RWPE2 (cell line): ENCODE results near the gene RASGRP1.

Experiments
- ATAC-seq: fragments of 200-7000 bp; cut with Tn5 transposase; 3 replicates; pipeline ENCODE4 v1.9.1; 2021; ENCODE audit warnings: low read depth
- DNase-seq: peaks from one replicate; pipeline ENCODE4 v3.0.0-alpha.2; 2020; ENCODE audit warnings: low spot score
- H3K27ac ChIP-seq: fragments of 450-650 bp; 2 replicates; pipeline ENCODE4 v1.5.1; 2017; ENCODE audit warnings: mild to moderate bottlenecking; ENCODE audit not compliant: poor library complexity, severe bottlenecking
- H3K27me3 ChIP-seq: fragments of 250-450 bp; sonication (Bioruptor Pico); 2 replicates; pipeline ENCODE4 v1.5.1; 2021; ENCODE audit warnings: mild to moderate bottlenecking, moderate library complexity; ENCODE audit not compliant: insufficient read depth, poor library complexity, severe bottlenecking
- H3K36me3 ChIP-seq: fragments of 250-450 bp; sonication (Bioruptor Pico); 2 replicates; pipeline ENCODE4 v1.5.1; 2020; ENCODE audit warnings: low read depth, mild to moderate bottlenecking, moderate library complexity
- H3K4me1 ChIP-seq: fragments of 250-450 bp; sonication (Bioruptor Pico); 2 replicates; pipeline ENCODE4 v1.5.1; 2021; ENCODE audit warnings: mild to moderate bottlenecking, moderate library complexity; ENCODE audit not compliant: insufficient read depth, poor library complexity, severe bottlenecking
- H3K4me3 ChIP-seq: fragments of 250-450 bp; sonication (Bioruptor Pico); 2 replicates; pipeline ENCODE4 v1.5.1; 2021; ENCODE audit warnings: mild to moderate bottlenecking, moderate library complexity; ENCODE audit not compliant: severe bottlenecking
- H3K9me3 ChIP-seq: fragments of 250-450 bp; sonication (Bioruptor Pico); 2 replicates; pipeline ENCODE4 v1.5.1; 2021; ENCODE audit warnings: mild to moderate bottlenecking, moderate library complexity; ENCODE audit not compliant: severe bottlenecking
- TF ChIP-seq, protein P1 (sequence below): fragments of 450-650 bp; IDR thresholded peaks from one replicate; pipeline ENCODE4 v1.5.1; 2017; ENCODE audit warnings: mild to moderate bottlenecking, moderate library complexity; ENCODE audit not compliant: poor library complexity, severe bottlenecking

The RASGRP1 gene

DNA sequence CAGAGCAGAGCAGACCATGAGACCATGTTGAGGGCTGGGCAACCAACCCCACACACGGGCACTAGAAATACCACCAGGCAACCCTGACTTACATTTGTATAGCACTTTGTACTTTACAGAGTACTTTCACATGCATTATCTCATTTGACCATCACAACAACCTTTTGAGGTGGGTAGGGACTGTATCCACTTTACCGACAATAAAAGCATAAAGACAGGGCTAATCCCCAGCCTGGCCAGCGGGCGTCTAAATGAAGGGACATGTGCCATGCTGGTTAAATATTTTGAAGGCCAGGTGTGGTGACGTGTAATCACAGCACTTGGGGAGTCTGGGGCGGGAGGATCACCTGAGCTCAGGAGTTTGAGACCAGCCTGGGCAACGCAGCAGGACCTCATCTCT, 23.6 kb downstream of the RASGRP1 start:
- TF ChIP-seq, protein P1, sequence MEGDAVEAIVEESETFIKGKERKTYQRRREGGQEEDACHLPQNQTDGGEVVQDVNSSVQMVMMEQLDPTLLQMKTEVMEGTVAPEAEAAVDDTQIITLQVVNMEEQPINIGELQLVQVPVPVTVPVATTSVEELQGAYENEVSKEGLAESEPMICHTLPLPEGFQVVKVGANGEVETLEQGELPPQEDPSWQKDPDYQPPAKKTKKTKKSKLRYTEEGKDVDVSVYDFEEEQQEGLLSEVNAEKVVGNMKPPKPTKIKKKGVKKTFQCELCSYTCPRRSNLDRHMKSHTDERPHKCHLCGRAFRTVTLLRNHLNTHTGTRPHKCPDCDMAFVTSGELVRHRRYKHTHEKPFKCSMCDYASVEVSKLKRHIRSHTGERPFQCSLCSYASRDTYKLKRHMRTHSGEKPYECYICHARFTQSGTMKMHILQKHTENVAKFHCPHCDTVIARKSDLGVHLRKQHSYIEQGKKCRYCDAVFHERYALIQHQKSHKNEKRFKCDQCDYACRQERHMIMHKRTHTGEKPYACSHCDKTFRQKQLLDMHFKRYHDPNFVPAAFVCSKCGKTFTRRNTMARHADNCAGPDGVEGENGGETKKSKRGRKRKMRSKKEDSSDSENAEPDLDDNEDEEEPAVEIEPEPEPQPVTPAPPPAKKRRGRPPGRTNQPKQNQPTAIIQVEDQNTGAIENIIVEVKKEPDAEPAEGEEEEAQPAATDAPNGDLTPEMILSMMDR: no peak

DNA sequence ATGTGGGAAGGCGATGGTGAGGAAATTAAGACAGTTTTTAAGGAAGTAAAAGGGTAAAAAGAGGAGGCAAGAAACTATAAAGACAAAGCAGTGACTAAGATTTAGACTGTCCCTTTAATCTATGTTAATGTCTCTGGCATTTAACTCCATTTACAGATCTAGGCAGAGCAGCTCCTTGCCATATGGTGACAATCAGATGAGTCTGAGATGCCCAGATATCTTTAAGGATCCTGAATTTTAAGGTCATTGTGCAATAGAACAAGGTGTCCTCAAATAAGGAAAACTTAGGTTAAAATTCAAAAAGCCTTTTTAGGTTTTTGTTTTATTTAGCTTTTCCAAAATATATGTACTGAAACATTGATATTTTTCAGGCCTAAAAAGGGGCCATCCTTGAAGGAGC, 24.1 kb downstream of the RASGRP1 start:
- TF ChIP-seq, protein P1: no peak
- ATAC-seq (no peak), DNase-seq (no peak)
- Histone ChIP-seq H3K36me3 (no peaks in the 10 kb centered on the region), H3K9me3 (no peaks in the 10 kb centered on the region), H3K27ac (no peak overlapping the region), H3K4me3 (no peak overlapping the region), H3K4me1 (no peaks in the 10 kb centered on the region), H3K27me3 (no peaks in the 10 kb centered on the region)

More for the DNA sequence above, 23.6 kb downstream of the RASGRP1 start:
- H3K27ac ChIP-seq: no peak overlapping the region
- H3K36me3 ChIP-seq: no peaks in the 10 kb centered on the region
- ATAC-seq (no peak), DNase-seq (no peak)
- no peak overlapping the region for H3K4me3 ChIP-seq
- no peaks in the 10 kb centered on the region for H3K4me1 ChIP-seq
- no peaks in the 10 kb centered on the region for H3K9me3 ChIP-seq
- no peaks in the 10 kb centered on the region for H3K27me3 ChIP-seq

DNA sequence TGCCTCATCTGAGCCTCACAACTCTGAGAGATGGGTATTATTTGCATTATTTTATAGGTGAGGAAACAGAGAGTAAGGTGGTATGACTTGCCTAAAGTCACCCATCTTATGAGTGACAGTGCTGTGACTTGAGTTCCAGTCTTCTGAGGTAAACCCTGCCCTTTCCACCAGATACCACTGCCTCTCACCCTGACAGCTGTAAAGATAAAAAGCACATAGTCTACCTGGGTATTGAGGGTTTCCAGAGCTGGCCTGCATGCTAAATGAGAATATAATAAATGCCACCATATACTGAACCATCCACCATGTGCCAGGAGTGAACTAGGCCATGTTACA, 25.6 kb downstream of the RASGRP1 start:
- TF ChIP-seq, protein P1: no peak
- Histone ChIP-seq H3K36me3 (no peaks in the 10 kb centered on the region), H3K27me3 (no peaks in the 10 kb centered on the region), H3K27ac (no peak overlapping the region), H3K4me1 (no peaks in the 10 kb centered on the region), H3K9me3 (no peaks in the 10 kb centered on the region), H3K4me3 (no peak overlapping the region)
- ATAC-seq: no peak
- DNase-seq: no peak

DNA sequence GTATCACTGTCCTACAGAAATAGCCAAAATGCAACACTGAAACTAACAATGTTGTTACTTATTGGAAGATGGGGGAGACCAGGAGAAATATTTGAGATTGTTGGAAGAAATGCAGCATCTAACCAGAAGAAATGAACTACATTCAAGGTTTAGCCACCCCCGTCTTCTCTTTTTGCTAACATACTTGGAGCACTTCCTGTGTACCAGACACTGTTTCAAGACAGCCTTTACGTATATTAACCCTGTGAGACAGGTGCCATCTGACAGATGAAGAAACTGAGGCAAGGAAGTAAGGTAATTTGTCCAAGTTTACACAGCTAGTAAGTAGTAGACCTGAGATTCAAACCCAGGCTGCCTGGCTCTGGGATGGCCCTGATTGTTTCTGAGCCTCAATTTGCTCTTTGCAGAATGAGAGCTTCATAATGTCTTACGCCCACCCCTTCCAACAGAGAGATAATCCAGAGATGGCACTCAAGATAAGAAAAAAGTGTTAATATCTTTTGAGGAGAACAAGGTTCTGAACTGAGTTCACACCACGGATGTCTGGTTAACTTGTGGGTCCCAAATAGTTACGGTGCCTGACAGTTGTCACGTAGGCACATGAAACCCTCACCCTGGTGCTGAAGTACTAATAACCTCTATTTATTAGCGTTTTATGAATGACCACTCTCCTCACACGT, 26.1 kb downstream of the RASGRP1 start:
- TF ChIP-seq, protein P1: no peak
- no peak overlapping the region for H3K27ac ChIP-seq
- no peaks in the 10 kb centered on the region for H3K9me3 ChIP-seq

DNA sequence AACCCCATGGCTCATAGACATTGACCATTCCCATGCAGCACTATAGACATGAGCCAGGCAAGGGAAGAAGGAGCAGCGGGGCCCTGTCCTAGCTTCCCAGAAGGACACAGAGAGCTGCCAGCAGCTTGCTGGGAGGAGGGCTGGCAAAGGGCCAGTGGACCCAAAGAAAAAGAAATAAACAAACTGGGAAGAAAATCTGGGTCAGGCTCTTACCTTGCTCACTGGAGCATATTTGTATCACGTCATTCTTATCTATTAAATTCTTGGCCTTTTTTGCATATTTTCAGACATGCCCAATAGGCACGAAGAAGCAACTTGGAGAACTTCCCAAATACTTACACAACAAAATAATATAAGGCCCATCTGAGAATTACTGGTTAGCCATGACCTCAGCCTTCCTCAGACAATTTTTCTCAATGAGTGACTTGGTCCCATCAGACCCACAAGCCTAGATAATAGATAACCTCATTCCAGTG, 28.4 kb downstream of the RASGRP1 start:
- H3K9me3 ChIP-seq: no peaks in the 10 kb centered on the region
- no peaks in the 10 kb centered on the region for H3K27me3 ChIP-seq
- TF ChIP-seq, protein P1: no peak
- ATAC-seq (no peak), DNase-seq (no peak)
- H3K4me3 ChIP-seq: no peak overlapping the region
- H3K36me3 ChIP-seq: no peaks in the 10 kb centered on the region
- no peak overlapping the region for H3K27ac ChIP-seq
- H3K4me1 ChIP-seq: no peaks in the 10 kb centered on the region

More for the DNA sequence above, 26.1 kb downstream of the RASGRP1 start:
- H3K27me3 ChIP-seq: no peaks in the 10 kb centered on the region
- DNase-seq: no peak
- ATAC-seq: no peak
- H3K36me3 ChIP-seq: no peaks in the 10 kb centered on the region
- no peak overlapping the region for H3K4me3 ChIP-seq
- H3K4me1 ChIP-seq: no peaks in the 10 kb centered on the region
